Measurements from ENCODE around the gene KIF3A. TPM values are rescaled to one million over a fixed set of nuclear protein-coding genes. Genes with fewer than 3 reads are reported as not detected.

The KIF3A gene
- total and polyA plus RNA-seq, 2 of the 8 experiments (the other 6 are each of a cell fraction or from before 2014, with no cell fraction given), result 3.1 to 13.1 TPM

DNA sequence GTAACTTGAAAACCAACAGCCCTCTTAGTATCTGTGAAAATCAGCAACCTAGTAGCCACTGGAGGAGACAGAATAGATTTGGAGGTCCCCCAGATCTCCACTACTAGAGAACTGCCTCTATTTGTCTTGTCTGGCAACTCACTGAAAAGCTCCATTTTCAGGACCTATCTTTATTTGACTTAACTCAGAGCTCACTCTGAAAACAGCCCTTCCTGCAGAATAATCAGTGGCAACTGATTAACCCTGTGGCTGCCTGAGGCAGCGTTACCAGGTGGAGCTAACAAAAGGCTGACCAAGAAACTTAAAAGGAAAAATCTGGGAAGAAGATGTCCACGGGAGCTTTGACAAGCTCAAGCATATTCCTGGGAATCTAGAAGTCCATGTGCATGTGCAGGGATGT is 89.9 kb downstream of the KIF3A start (continued):
- no peak for TF ChIP-seq RNF2 (IDR thresholded peaks at IDR 0.05; ENCODE audit: borderline replicate concordance, low read depth, low read length, missing control alignments, poor library complexity, severe bottlenecking)
- no peak for TF ChIP-seq POLR2AphosphoS5 (IDR thresholded peaks at IDR 0.05; ENCODE audit: low read depth, low read length)
- no peak for TF ChIP-seq HDAC2 (IDR thresholded peaks at IDR 0.05; ENCODE audit: borderline replicate concordance in 1 of 2, low read depth in 2 of 2, low read length in 2 of 2)
